GM18520 (cell line): ENCODE measurements around the gene RAD23B.

Experiments used
- ATAC-seq: cut with Tn5 transposase; IDR thresholded peaks from one replicate; pipeline ENCODE4 v1.9.1; 2021; ENCODE audit not compliant: unreplicated experiment

RAD23B gene

DNA sequence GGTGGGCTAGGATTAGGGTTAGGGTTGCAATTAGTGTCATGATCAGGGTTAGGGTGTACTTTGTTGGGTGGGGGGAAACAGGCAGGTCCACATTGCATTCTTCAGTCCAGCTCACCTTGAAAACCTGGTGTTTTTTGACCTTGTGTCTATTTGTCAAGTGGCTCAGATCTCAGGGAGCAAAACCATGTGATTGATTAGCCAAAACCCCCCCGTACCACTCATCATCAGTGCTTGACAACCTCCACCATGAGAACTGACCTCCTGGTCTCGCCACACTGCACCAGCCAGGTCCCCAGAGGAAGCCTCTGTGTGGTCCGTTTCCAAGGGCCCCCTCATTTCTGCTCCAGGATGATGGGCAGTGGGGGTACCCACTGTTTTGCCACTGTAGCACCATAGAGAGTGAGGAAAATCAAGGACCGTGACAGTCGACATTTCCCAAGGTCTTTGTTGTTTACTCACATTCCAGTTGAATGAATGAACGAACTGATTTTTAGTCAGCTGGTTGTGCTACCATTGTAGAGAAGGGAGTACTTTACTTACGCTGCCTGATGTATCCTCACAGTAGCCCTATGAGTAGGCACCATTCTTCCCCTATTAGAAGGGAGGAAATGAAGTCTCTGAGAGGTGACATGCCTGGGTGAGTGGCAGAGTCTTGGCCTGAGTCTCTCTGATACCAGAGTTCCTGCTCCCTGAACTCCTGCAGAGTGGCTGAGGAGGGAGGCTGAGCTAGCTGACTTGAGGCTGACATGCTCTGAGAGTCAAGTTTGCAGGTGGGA lies 84.8 kb downstream of the RAD23B start:
- ATAC-seq = no peak

DNA sequence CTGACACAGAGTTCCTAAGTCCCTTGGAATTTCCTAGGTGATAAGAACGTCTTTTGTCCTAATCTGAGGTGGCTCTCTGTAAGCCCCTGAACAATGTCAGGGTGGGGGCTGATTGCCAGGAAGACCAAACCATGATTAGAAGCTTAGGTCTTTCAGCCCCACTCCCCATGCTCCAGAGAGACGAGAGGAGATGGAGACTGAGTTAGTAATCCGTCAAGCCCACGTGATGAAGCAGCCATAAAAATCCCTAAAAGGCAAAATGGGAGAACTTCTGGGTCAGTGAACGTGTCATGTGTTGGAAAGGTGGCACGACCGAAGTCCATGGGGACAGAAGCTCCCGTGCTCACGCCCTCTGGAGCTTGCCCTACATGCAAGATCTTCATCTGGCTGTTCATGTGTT lies 85.6 kb downstream of the RAD23B start:
- ATAC-seq = no peak

DNA sequence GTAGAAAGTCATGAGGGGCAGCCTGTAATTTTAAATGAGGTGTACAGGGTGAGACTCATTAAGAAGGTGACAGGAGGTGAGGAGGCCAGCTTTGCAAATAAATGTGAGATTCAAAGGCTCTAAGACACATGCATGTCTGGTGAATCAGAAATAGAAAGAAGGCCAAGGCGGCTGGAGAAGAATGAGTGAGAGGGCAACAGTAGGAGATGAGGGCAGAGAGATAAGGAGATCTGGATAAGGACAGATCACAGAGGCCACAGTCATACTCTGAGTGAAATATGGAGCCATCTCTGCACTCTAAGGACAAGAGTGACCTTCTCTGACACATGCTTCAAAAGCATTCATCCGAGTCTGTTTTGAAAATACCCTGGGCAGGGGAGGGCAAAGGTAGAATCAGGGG lies 90.7 kb downstream of the RAD23B start:
- ATAC-seq = no peak

DNA sequence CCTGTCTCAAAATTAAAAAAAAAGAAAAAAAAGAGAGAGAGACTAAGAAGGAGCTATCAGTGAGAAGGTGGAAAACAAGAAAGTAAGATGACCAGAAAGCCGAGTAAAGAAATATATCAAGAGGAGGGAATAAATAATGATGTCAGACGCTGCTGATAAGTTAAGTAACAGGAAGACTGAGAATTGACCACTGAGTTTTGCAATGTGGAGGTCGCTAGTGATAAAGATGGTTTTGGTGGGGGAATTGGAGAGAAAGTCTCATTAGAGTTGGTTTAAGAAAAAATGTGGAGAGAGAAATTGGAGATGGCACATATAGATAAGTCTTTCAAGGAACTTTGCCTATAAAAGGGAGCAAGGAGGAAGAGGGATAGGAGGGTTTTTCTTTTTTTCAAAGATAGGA lies 91.9 kb downstream of the RAD23B start:
- no peak for ATAC-seq

DNA sequence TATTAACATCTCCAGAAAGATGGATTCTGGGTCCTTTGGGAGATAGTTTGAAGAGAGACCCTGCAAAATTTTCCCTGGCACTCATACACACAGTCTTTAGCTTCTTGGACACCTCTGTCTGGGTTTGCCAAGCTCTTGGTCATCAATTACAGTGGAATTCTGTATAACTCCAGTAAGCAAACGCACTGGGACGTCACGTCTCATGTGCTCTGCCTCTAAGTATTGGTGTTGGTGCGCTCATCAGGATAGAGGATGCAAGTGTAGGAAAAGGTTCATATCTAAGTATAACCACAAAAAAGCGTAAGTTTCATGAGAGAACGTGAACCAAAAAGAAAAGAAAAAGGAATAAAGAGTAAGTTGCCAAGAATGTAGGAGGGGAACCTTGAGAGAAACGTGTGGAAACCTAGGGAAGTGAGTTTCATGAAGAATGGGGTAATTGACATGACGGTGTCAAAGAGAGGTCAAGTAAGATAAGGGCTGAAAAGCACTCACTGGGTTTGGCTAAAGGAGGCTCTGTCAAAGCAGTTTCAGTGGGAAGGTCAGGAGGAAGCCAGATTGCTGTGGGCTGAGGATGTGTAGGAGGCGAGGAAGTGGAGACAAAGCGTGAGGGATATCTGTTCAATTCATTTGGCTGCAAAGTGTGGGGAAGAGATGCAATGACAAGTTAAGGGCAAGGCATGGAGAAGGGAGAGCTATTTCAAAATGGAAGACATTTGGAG lies 92.7 kb downstream of the RAD23B start:
- no peak for ATAC-seq

DNA sequence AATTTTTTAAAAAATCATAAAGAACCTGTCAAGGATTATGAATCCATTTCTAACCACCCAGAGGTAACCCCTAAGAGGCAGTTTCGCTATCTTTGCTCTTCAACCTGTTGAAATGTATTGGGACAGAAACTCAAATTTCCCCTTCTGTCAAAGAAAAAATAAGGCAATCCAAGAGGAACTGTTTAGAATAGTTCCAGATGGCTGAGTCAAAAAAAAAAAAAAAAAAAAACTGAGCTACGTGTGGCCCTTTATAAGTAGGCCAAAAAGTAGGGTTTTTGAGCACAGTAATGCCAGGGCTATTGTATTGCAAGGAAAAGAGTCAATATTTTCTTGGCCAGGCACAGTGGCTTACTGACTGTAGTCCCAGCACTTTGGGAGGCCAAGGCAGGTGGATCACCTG lies 94.9 kb downstream of the RAD23B start:
- no peak for ATAC-seq
